ENCODE data around the gene ARFIP1.

ARFIP1 gene

DNA sequence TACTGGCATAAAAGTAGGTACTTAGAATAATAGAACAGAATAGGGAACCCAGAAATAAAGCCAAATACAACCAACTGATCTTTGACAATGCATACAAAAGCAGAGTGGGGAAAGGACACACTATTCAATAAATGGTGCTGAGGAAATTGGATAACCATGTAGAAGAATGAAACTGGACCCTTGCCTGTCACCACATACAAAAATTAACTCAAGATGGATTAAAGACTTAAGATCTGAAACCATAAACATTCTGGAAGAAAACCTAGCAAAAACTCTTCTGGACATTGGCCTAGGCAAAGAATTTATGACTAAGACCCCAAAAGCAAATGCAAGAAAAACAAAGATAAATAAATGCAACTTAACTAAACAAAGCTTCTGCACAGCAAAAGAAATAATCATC is 45.6 kb downstream of the ARFIP1 start:
- no peak for TF ChIP-seq RAD21 (IDR thresholded peaks at IDR 0.05; ENCODE audit: low read depth)
- TF ChIP-seq EGR1 (IDR thresholded peaks at IDR 0.05), result no peak

GRCh38 chr4:152828122-152828521 is 48.4 kb downstream of the ARFIP1 start:
- no peak for TF ChIP-seq TAF1 (IDR thresholded peaks at IDR 0.05; ENCODE audit: low read depth)
- TF ChIP-seq ZBTB7A (IDR thresholded peaks at IDR 0.05; ENCODE audit: low read depth), result no peak
- TF ChIP-seq RAD21 (IDR thresholded peaks at IDR 0.05; ENCODE audit: low read depth), result no peak
- no peak for TF ChIP-seq EGR1 (IDR thresholded peaks at IDR 0.05)
- no peak for TF ChIP-seq USF1 (IDR thresholded peaks at IDR 0.05)
- TF ChIP-seq TCF12 (IDR thresholded peaks at IDR 0.05; ENCODE audit: low read depth), result no peak
- no peak for TF ChIP-seq EP300 (IDR thresholded peaks at IDR 0.05; ENCODE audit: borderline replicate concordance)

DNA sequence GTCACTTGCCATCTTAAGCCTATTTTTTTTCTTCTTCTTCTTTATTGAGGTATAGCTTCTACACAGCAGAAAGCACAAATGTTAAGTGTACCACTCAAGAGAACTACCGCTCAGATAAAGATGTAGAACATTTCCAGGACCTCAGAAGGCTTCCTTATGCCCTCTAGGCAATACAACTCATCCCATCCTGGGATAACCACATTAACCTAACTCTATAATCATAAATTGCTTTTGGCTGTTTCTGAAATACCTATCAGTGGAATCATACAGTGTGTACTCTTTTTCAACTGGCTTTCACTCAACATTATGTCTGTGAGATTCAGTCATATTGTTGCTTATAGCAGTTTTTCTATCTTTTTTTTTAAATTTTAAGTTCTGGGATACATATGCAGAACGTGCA is 51.7 kb downstream of the ARFIP1 start:
- TF ChIP-seq TAF1 (IDR thresholded peaks at IDR 0.05; ENCODE audit: low read depth), result no peak
- TF ChIP-seq EGR1 (IDR thresholded peaks at IDR 0.05), result no peak

DNA sequence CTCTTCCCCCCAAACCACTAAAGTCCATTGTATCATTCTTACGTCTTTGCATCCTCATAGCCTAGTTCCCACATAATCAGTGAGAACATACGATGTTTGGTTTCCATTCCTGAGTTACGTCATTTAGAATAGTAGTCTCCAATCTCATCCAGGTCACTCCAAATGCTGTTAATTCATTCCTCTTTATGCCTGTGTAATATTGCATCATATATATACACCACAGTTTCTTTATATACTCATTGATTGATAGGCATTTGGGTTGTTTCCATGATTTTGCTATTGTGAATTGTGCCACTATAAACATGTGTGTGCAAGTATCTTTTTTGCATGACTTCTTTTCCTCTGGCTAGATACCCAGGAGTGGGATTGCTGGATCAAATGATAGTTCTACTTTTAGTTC is 57.2 kb downstream of the ARFIP1 start:
- TF ChIP-seq CEBPB (IDR thresholded peaks at IDR 0.05) (no peak), TEAD4 (IDR thresholded peaks at IDR 0.05) (no peak), TCF12 (IDR thresholded peaks at IDR 0.05; ENCODE audit: low read depth) (no peak)

DNA sequence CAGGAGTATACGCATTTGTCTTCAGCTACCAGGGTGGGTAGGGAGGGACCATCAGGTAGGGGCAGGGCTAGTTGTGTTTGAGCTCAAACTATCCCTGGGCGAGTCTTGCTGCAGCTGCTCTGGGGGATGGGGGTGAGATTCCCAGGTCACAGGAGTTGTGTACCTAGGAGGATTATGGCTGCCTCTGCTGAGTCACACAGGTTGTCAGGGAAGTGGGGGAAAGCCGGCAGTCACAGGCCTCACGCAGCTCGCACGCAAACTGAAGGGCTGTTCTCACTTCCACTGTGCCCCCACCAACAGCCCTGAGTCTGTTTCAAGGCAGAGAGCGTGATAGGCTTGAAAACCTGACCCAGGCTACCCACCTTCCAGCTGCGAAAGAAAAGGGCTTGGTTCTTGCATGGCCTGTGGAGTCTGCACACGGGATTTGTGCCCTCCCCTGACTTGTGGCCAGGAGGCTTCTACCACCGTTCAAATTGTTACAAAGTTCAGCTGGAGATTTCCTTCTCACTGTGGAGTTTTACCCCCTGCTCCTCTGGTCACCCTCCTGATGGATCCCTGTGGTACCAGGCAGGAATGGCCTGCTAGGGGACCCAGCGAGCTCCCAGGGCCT is 63.8 kb downstream of the ARFIP1 start:
- TF ChIP-seq NFIC (IDR thresholded peaks at IDR 0.05), result no peak
- no peak for TF ChIP-seq CREB1 (IDR thresholded peaks at IDR 0.05; ENCODE audit: low read depth)
- no peak for TF ChIP-seq REST (IDR thresholded peaks at IDR 0.05; ENCODE audit: low read depth)
- TF ChIP-seq EP300 (IDR thresholded peaks at IDR 0.05; ENCODE audit: borderline replicate concordance), result no peak
- no peak for TF ChIP-seq TCF12 (IDR thresholded peaks at IDR 0.05; ENCODE audit: low read depth)
- TF ChIP-seq EGR1 (IDR thresholded peaks at IDR 0.05), result no peak
- TF ChIP-seq CEBPB (IDR thresholded peaks at IDR 0.05), result no peak
- no peak for TF ChIP-seq TEAD4 (IDR thresholded peaks at IDR 0.05)
- TF ChIP-seq YY1 (IDR thresholded peaks at IDR 0.05; ENCODE audit: low read depth), result no peak
- TF ChIP-seq RAD21 (IDR thresholded peaks at IDR 0.05; ENCODE audit: low read depth), result no peak
- TF ChIP-seq, protein P1, sequence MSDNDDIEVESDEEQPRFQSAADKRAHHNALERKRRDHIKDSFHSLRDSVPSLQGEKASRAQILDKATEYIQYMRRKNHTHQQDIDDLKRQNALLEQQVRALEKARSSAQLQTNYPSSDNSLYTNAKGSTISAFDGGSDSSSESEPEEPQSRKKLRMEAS (IDR thresholded peaks at IDR 0.05), result no peak
- TF ChIP-seq USF1 (IDR thresholded peaks at IDR 0.05), result no peak
- TF ChIP-seq ZBTB7A (IDR thresholded peaks at IDR 0.05; ENCODE audit: low read depth), result no peak
- TF ChIP-seq TAF1 (IDR thresholded peaks at IDR 0.05; ENCODE audit: low read depth), result no peak
- no peak for TF ChIP-seq FOXM1 (IDR thresholded peaks at IDR 0.05; ENCODE audit: borderline replicate concordance, low read depth)

- no peak for TF ChIP-seq EGR1 (IDR thresholded peaks at IDR 0.05)
- TF ChIP-seq EP300 (IDR thresholded peaks at IDR 0.05; ENCODE audit: borderline replicate concordance), result no peak
- TF ChIP-seq YY1 (IDR thresholded peaks at IDR 0.05; ENCODE audit: low read depth), result no peak
- no peak for TF ChIP-seq REST (IDR thresholded peaks at IDR 0.05; ENCODE audit: low read depth)
- TF ChIP-seq CREB1 (IDR thresholded peaks at IDR 0.05; ENCODE audit: low read depth), result no peak
- no peak for TF ChIP-seq TCF12 (IDR thresholded peaks at IDR 0.05; ENCODE audit: low read depth)
- no peak for TF ChIP-seq ZBTB7A (IDR thresholded peaks at IDR 0.05; ENCODE audit: low read depth)
- no peak for TF ChIP-seq TEAD4 (IDR thresholded peaks at IDR 0.05)
- TF ChIP-seq RAD21 (IDR thresholded peaks at IDR 0.05; ENCODE audit: low read depth), result no peak
- no peak for TF ChIP-seq CEBPB (IDR thresholded peaks at IDR 0.05)
- TF ChIP-seq USF1 (IDR thresholded peaks at IDR 0.05), result no peak
- no peak for TF ChIP-seq FOXM1 (IDR thresholded peaks at IDR 0.05; ENCODE audit: borderline replicate concordance, low read depth)
- TF ChIP-seq, protein P1 (IDR thresholded peaks at IDR 0.05), result no peak
- TF ChIP-seq TAF1 (IDR thresholded peaks at IDR 0.05; ENCODE audit: low read depth), result no peak
Observed at GRCh38 chr4:152847376-152847775, 67.6 kb downstream of the ARFIP1 start.

All from Ishikawa (cell line).